Measurements from ENCODE around the gene STYXL2.

STYXL2 gene

GRCh38 chr1:167093846-167094516 lies at the start of gene STYXL2:
TSS of gene STYXL2 (plus strand) at chr1:167094075. CDS start at chr1:167094850, 775 bp downstream.
- no peak for DNase-seq (ENCODE audit: low read depth)

GRCh38 chr1:167051907-167052306 lies 42.0 kb upstream of the STYXL2 start:
- no peak for DNase-seq (ENCODE audit: low read depth)

- DNase-seq (ENCODE audit: low read depth) = no peak
Measured at GRCh38 chr1:167052389-167052788, 41.5 kb upstream of the STYXL2 start.

GRCh38 chr1:167054531-167054930 lies 39.3 kb upstream of the STYXL2 start:
- DNase-seq (ENCODE audit: low read depth) = no peak

- no peak for DNase-seq (ENCODE audit: low read depth)
Measured at GRCh38 chr1:167054946-167055630, 38.8 kb upstream of the STYXL2 start.

GRCh38 chr1:167056529-167057231 lies 37.2 kb upstream of the STYXL2 start:
- no peak for DNase-seq (ENCODE audit: low read depth)

- peak; percentile 16 for DNase-seq (ENCODE audit: low read depth)
Measured at GRCh38 chr1:167057241-167057688, 36.6 kb upstream of the STYXL2 start.

- DNase-seq (ENCODE audit: low read depth) = peak; percentile 65
Measured at GRCh38 chr1:167059045-167059808, 34.6 kb upstream of the STYXL2 start.

GRCh38 chr1:167059809-167060107 lies 34.1 kb upstream of the STYXL2 start:
- no peak for DNase-seq (ENCODE audit: low read depth)

GRCh38 chr1:167060141-167061072 lies 33.5 kb upstream of the STYXL2 start:
- no peak for DNase-seq (ENCODE audit: low read depth)

- DNase-seq (ENCODE audit: low read depth) = no peak
Measured at GRCh38 chr1:167061073-167061464, 32.8 kb upstream of the STYXL2 start.

- no peak for DNase-seq (ENCODE audit: low read depth)
Measured at GRCh38 chr1:167064621-167065020, 29.3 kb upstream of the STYXL2 start.

GRCh38 chr1:167065471-167065870 lies 28.4 kb upstream of the STYXL2 start:
- no peak for DNase-seq (ENCODE audit: low read depth)

- DNase-seq (ENCODE audit: low read depth) = peak; percentile 55
Measured at GRCh38 chr1:167066333-167067122, 27.3 kb upstream of the STYXL2 start.

GRCh38 chr1:167067904-167068303 lies 26.0 kb upstream of the STYXL2 start:
- no peak for DNase-seq (ENCODE audit: low read depth)

GRCh38 chr1:167068761-167069160 lies 25.1 kb upstream of the STYXL2 start:
- no peak for DNase-seq (ENCODE audit: low read depth)

GRCh38 chr1:167071286-167071685 lies 22.6 kb upstream of the STYXL2 start:
- DNase-seq (ENCODE audit: low read depth) = no peak

- DNase-seq (ENCODE audit: low read depth) = no peak
Measured at GRCh38 chr1:167076136-167076710, 17.7 kb upstream of the STYXL2 start.

GRCh38 chr1:167077128-167077867 lies 16.6 kb upstream of the STYXL2 start:
- DNase-seq (ENCODE audit: low read depth) = no peak

GRCh38 chr1:167077868-167078210 lies 16.0 kb upstream of the STYXL2 start:
- no peak for DNase-seq (ENCODE audit: low read depth)

All from EH (cell line).